HG02840 (cell line): ENCODE measurements around the gene LSM4.

ENCODE experiments used
- ATAC-seq: cut with Tn5 transposase; IDR thresholded peaks from one replicate; pipeline ENCODE4 v1.9.1; 2021; ENCODE audit warnings: mild to moderate bottlenecking, moderate library complexity, moderate number of reproducible peaks; ENCODE audit not compliant: unreplicated experiment, low FRiP score

Gene LSM4

DNA sequence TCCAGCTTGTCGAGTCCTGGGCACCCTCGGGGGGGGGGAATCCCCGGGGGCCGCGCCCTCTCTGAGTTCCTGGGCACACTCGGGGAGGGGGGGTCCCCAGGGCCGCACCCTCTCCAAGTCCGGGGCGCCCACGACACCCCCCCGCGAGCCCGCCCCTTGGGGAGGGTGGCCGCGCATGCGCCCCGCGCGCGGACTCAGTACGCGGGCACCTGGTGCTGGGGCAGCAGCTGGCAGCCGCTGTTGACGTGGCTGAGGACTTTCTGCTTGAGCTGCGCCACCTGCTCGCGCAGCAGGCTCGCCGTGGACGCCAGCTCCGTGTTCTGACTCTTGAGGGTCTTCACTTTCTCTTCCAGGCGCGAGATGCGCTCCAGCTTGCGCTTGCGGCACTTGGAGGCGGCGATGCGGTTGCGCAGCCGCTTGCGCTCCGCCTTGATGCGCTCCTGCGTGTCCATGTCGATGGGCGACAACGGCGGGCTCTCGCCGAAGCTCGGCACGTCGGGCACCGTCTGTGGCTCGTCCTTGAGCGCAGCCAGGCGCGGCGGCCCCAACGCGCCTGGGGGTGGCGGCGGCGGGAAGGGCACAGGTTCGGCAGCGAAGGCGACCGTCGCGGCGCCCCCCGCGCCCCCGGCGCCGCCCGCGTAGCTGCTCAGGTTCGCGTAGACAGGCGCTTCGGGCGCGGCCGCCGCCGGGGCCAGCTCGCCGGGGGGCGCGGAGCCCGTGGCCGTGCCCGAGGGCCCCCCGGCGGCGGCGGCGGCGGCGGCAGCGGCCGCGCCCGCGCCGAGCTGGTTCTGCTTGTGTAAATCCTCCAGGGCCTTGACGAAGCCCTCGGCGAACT lies 42.4 kb downstream of the LSM4 start:
- peak; percentile 21 for ATAC-seq

DNA sequence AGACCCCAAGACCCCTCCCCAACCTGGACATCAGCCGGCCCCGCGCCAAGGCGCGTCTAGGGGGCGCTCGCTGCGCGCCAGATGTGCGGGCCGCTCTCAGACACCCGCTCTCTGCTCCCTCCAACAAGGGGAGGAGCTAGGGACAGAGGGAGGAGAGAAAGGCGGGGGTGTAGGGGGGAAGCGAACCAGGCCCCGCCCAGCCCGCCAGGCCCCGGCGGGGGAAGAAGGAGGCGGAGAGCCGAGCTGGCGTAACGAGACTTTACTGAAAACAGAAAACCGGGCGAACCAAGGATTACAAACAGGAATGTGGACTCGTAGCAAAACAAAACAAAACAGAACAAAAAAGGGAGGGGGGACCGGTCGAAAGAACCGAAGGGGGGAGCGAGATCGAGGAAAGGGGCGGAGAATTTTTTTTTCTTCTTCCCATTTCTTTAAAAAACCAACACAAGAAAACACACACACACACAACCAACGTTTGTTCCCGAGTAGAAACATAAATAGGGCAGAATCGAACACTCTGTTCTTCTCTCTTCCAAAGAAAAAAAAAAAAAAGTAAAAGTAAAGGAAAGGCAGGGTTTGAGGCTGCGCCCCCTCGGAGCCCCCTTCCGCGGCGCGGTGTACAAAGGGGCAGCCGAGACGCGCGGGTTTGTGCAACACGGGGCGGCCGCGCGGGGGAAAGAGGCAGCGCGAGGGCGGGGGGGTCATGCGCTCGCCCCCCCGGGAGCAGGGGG lies 43.2 kb downstream of the LSM4 start:
- ATAC-seq = peak; percentile 3

DNA sequence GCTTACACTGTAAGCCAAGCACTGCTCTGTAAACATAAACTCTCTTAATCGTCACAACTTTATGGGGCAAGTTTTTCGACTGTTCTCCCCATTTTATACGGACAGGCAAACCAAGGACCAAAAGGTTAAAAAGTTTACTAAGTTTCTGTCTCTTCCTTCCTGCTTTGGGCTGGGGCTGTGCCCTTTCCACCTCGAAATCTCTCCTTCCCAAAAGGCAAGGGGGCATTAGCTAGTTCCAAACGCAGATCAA lies 43.7 kb downstream of the LSM4 start:
- ATAC-seq = no peak

DNA sequence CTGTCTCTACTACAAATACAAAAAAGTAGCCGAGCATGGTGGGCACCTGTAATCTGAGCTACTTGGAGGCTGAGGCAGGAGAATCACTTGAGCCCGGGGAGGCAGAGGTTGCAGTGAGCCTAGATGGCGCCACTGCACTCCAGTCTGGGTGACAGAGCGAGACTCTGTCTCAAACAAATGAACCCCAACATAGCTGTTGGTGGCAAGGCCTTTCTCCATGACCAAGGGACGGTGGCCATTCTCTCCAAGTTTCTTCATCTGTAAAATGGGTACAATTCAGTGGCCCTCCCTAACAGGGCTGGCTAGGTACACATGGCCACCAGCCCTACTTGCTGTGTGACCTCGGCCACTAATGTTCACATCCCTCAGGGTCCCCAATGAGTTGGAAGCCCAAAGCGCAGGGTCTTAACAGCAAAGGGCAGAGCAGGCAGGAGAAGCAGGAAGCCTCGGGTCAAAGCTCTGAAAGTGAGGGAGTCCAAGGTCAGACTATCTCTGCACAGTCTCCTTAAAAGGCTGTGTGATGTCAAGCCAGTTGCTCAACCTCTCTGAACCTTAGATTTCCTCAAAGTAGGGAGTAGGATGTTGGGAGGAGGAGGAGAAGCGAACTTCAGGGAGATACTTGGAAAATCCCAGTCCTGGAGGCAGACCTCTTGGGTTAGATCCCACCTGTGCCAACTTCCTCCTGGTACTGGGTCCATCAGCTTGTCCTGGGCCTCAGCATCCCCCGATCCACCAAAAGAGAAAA lies 44.2 kb downstream of the LSM4 start:
- no peak for ATAC-seq

DNA sequence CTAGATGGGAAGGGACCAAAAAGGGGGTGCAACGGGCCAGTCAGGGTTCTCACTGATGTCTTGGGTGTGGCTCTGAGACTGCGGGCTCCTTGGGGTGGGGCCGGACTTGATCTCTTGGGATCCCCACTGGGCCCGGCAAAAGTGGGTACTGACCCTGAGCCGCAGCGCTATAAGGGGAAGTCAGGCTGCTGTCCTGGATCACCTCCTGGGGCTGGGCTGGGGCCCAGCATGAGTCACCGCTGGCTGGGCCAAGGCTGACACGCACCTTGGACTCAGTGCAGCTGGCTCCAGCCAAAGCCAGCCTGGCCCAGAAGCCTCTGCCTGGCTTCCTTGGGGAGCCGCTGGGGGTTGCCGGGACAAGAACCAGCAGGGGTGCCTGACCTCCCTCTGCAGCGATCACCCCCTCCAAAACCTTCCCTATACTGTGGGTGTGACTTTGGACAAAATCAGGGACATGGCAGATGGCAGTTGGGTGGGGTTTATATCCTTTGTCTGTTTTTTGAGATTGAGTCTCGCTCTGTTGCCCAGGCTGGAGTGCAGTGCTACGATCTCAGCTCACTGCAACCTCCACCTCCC lies 48.0 kb downstream of the LSM4 start:
- ATAC-seq = no peak

DNA sequence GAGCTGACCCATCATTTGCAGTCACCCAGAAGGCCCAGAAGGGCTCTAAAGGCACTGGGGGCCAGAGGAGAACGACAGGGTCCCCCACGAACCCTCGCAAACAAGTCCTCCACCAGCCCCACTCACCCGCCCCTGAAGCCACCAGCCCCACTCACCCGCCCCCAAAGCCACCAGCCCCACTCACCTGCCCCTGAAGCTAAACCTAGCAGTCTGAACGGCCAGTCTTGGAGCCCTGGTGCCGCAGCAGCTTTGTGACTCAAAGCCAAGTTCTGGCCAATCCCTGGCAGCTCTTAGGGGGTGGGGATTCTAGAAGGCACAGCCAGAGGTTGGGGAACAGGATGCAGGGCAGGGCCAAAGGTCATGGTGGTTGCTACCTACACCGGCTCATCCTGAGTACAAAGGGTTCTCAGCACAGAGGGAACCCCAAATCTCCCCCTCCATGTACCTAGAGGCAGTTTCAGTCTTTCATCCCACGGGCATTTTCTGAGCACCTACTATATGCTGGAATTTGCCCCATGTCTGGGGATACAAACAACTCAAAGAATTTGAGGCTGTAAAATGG lies 48.6 kb downstream of the LSM4 start, which contains the start of gene IQCN:
TSS of gene IQCN (minus strand) at position 234 of the 562 bp plus-strand sequence. CDS start 4,974 bp downstream, outside the sequence.
- ATAC-seq = no peak

DNA sequence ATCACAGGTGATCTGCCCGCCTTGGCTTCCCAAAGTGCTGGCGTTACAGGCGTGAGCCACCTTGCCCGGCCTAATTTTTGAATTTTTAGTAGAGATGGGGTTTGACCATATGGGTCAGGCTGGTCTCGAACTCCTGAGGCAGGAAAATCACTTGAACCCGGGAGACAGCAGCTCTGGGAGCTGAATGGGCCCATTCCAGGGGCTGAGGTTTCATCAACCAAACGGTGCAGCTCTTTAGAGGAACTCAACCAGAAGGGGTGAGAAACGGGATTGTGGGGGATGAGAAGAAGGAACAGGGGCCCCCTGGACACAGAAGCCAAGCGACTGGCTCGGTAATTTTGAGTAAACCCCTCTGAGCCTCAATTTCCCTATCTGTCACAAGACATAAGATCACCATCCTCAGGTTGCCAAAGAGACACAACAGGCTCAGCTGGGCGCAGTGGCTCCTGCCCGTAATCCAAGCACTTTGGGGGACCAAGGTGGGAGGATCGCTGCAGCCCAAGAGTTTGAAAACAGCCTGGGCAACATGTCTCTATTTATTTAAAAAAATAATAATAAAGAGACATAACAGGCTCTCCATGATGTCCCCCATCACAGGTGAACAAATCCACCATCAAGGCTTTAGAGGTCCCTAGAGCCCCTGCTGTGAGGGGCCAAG lies 49.2 kb downstream of the LSM4 start:
- no peak for ATAC-seq

DNA sequence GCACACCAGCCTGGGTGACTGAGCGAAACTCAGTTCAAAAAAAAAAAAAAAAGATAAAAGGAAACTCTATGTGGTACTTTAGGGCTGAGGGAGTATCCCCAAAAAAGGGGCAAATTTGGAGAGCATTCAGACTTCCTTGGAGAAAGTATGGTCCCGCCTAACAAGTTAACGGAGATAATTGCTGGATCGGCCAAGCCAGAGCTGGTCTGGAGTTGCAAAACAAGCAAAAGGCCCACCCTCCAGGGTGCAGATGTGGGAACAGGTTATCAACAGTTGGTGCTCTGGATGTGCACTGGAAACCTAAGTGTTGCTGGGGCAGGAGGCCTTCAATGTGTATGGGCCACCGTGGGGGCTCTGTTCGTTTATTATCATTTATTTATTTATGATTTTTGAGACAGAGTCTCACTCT lies 51.4 kb downstream of the LSM4 start:
- ATAC-seq = no peak

DNA sequence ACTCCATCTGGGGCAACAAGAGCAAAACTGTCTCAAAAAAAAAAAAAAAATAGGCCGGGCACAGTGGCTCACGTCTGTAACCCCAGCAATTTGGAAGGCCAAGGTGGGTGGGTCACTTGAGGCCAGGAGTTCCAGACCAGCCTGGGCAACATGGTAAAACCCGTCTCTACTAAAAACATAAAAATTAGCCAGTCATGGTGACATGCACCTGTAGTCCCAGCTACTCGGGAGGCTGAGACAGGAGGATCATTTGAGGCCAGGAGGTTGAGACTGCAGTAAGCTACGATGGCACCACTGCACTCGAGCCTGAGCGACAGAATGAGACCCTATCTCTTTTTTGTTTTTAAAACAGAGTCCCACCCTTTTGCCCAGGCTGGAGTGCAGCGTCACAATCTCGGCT lies 52.5 kb downstream of the LSM4 start:
- no peak for ATAC-seq

DNA sequence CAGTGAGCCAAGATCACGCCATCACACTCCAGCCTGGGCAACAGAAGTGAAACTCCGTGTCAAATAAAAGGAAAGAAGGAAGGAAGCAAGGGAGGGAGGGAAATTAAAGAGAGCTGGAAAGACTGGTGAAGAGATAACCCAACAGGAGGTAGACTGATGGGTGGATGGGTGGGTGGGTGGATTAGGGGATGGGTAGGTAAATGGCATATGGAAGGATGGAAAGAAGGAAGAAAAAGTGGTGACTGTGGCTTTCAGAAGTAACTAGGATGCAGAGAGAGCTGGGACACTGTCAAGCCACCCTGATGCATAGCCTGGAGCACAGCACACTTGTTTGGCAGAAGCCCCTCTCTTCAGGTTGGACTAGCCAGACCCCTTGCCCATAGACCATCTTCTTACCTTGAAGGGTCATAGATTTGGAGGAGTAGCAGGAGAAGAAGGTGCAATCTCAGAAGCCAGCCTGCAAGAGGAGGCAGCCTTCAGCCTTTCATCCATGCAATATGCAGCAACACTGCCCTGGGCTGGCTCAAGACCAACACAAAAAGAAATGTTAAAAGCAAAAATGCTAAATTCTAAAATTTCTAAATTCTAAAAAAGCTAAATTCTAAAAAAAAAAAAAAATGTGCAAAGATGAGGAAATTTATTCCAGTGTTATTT lies 53.7 kb downstream of the LSM4 start:
- ATAC-seq = no peak

DNA sequence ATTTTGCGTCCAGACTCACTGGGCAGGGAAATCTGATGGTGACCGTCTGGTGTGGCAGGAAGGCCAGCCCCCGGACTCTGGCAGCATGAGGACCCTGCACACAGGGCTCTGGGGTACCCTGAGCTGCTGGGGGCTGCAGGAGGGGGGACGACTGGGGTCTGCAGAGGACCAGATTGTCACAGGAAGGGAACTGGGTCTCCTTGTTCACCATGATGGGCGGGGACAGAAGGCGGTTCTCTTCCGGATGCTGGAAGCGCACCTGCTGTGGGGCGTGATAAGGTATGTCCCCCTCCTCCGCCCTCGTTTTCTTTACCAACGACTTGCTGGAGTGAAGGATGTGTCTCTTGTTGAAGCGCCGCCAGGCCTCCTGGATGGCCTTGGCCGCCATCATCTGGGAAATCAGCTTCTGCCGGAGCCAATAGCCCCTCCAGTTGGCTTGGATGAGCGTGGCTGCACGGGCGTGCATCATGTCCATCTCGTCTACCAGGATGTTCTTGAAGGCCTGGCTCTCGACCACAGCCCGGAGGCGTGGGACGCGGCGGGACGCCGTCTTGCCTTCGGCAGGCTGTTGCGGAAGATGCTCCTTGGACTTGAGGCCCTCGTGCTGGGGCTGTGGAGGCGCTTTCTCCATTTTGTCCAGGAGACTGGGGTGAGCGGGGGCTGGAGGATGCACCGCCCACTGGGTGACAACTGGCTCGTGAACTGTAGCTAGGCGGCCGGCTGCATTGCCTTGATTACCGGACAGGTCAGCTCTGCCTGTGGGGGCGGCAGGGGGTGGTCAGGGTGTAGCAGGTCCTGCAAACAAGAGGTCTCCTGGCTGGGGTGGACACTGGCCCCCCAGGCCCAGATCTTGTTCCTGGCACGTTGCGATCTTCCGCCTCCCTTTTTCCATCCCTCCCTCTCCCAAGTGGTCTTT lies 55.8 kb downstream of the LSM4 start:
- ATAC-seq = no peak

DNA sequence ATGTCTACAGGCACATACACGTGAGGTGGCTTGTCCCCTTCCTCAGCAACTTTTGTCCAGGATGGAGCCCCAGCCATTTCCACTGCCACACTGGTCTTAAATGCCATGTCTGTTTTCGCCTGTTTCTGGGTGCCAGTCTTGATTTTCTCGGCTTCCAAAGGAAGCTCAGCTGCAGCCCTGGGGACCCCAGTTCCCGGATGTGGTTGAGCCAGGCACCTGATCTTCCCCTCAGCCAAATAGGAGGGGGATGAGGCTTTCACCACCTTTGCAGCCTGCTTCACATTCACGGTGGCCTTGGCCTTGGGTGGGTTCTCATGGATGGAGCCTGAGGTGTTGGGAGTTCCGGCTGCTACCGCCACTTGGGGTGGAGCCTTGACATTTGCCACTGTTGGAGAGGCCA lies 57.3 kb downstream of the LSM4 start:
- ATAC-seq = no peak

DNA sequence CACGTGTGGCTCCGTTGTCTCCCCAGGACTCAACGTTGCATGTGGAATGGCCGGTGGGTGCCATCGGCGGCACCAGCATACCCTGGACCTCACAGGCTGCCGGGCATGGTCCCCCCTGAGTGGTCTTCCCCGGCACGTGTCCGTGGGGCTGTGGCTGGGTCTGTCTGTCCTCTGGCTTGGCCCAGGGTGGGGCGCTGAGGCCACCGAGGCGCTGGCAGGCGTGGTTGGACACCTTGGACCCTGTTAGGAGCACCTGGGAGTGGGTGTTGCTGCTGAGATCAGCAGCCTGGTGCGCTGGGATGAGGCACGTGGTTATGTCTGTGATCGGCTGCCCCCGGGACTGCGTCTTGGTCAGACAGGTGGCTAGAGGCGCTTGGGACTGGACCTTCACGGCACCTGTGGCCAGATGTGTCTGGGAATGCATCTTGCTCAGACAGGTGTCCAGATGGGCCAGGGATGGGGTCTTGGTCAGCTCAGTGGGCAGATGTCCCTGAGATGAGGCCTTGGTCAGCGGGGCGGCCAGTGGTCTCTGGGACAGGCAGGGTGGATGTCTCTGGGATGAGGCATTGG lies 57.8 kb downstream of the LSM4 start:
- no peak for ATAC-seq

DNA sequence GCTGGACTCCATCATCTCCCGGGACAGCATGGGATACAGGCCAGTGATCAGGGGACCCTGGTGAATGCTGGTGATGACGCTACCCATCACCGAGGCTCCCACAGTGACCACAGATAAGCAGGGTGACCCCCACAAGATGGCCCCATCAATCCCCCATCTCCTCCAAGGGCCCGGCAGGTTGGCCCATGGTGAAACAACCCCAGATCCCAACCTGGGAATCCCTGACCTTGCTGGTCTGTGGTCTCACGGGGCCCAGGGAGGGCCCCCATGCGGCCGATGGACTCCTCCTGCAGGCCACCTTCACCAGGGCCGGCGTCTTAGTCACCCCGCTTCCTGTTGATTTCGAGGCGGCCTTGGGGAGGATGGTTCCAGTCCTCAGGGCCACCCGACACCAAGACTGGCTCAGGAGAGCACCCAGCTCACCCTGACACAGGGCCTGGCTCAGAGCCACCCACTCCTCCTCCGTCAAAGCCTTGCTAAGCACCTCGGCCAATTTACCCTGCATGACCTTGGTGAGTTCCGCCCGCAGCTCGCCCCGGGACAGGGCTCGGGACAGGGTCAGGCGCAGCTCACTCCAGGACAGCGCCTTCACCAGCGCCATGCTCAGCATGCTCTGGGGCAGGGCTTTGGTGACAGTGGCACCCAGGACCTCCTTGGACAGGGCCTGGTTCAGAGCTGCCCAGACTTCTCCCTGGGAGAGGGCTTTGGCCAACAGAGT lies 58.6 kb downstream of the LSM4 start:
- no peak for ATAC-seq

DNA sequence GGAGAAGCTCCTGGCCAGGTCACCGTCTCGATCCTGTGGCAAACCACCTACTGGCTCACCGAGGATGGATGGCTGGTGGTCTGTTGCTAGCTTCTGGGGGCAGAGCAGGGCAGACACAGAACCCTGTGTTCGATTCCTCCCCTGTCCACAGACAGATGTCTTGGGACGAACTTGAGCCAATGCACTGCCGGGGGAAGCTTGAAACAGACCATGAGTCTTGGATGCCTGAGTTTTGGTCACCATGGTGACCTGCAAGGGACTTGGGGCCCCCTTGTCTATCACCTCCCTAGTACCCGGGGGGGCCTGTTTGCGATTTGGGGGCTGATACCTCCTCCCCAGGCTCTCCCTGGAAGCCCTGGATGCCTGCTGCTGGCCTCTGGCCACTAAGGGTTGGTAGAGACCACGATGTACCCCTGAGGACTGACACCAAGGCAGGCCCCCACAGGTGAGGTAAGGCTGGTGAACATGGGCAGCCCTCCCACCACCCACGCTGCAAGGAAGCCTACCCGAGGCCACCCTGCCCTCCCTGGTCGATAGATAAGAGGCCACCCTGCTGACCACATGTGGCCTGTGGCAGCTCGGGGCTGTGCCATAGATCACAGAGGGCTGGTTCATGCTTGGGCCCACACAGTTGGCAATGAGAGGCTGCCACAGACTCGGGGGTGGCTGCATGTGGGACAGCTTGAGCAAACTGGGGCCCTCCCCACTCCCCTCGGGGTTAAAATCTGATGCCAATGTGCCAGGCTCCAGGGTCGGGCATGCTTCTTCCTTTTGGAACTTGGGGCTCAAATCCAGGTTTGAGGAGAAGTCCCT lies 59.3 kb downstream of the LSM4 start:
- no peak for ATAC-seq

DNA sequence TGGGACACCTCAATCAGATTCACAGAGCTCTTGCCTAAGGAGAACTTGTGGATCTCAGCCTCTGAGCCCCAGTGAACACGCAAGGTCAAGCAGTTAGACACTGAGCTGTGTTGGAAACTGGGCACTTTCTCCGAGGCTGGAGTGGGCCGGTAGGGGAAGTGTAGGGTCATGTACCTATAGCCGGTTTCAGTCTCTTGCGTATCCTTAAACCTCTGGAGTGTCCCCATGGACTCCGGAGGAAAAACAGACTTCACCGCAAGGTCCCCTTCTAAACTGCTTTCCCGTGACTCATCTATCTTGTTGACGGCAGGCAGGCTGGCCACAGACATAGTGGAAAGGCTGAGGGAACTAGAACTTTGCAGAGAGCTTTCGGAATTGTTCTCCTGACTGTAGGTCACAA lies 60.0 kb downstream of the LSM4 start:
- ATAC-seq = no peak

DNA sequence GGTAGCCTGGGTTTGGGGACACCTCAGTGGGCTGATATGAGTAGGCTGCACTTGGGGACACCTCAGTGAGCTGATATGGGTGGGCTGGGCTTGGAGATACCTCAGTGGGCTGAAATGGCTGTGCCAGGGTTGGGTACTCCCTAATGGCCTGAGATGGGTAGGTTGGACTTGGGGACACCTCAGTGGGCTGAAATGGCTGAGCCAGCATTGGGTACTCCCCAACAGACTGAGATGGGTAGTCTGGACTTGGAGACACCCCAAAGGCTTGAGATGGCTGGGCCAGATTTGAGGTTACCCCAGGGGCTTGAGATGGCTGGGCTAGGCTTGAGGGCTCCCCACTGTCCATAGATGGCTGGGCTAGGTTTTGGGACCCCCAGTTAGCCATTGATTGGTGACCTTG lies 60.7 kb downstream of the LSM4 start:
- no peak for ATAC-seq
